HL-60 (cell line): ENCODE measurements around the gene TADA2B.

ENCODE experiments used
- DNase-seq, 2 experiments: peaks; one replicate each; pipeline ENCODE4 v3.0.0-alpha.2; 2010 to 2020; ENCODE audit warnings: low read depth in 1 of 2, low spot score in 1 of 2
- H3K27ac ChIP-seq: fragments of 250-450 bp; sonication (Bioruptor Pico); replicated peaks from 2 replicates; pipeline ENCODE4 v1.5.1; 2020; ENCODE audit warnings: mild to moderate bottlenecking, moderate library complexity
- H3K27me3 ChIP-seq: fragments of 250-450 bp; sonication (Bioruptor Pico); 2 replicates; pipeline ENCODE4 v1.5.1; 2021; ENCODE audit warnings: mild to moderate bottlenecking, moderate library complexity; ENCODE audit not compliant: insufficient read depth, poor library complexity, severe bottlenecking
- H3K4me3 ChIP-seq: replicated peaks from 2 replicates; pipeline ENCODE4 v1.5.1; 2011; ENCODE audit warnings: mild to moderate bottlenecking, control low read depth, low read length; ENCODE audit not compliant: insufficient read depth
- GABPA ChIP-seq: IDR thresholded peaks from 2 replicates; pipeline ENCODE4 v1.6.1; 2012; ENCODE audit warnings: low read depth
- POLR2AphosphoS5 ChIP-seq: IDR thresholded peaks from 2 replicates; pipeline ENCODE4 v1.6.1; 2012; ENCODE audit warnings: low read depth
- SPI1 ChIP-seq: IDR thresholded peaks from 2 replicates; pipeline ENCODE4 v1.6.1; 2012; ENCODE audit warnings: low read depth, mild to moderate bottlenecking, borderline replicate concordance
- TF ChIP-seq, protein P1 (sequence below): IDR thresholded peaks from 2 replicates; pipeline ENCODE4 v1.6.1; 2012; ENCODE audit warnings: low read depth; ENCODE audit not compliant: insufficient replicate concordance
- TF ChIP-seq, protein P2 (sequence below): IDR thresholded peaks from one replicate; pipeline ENCODE4 v1.5.1; 2011; ENCODE audit warnings: low read length, control low read depth, inconsistent platforms; ENCODE audit not compliant: insufficient read depth

The TADA2B gene

GRCh38 chr4:7003176-7003878 is 39.8 kb upstream of the TADA2B start:
- Histone ChIP-seq H3K4me3 (no peak overlapping the region), H3K27me3 (no peaks in the 10 kb centered on the region), H3K27ac (no peak overlapping the region)
- DNase-seq: no peak
- no peak for TF ChIP-seq GABPA
- TF ChIP-seq, protein P1, sequence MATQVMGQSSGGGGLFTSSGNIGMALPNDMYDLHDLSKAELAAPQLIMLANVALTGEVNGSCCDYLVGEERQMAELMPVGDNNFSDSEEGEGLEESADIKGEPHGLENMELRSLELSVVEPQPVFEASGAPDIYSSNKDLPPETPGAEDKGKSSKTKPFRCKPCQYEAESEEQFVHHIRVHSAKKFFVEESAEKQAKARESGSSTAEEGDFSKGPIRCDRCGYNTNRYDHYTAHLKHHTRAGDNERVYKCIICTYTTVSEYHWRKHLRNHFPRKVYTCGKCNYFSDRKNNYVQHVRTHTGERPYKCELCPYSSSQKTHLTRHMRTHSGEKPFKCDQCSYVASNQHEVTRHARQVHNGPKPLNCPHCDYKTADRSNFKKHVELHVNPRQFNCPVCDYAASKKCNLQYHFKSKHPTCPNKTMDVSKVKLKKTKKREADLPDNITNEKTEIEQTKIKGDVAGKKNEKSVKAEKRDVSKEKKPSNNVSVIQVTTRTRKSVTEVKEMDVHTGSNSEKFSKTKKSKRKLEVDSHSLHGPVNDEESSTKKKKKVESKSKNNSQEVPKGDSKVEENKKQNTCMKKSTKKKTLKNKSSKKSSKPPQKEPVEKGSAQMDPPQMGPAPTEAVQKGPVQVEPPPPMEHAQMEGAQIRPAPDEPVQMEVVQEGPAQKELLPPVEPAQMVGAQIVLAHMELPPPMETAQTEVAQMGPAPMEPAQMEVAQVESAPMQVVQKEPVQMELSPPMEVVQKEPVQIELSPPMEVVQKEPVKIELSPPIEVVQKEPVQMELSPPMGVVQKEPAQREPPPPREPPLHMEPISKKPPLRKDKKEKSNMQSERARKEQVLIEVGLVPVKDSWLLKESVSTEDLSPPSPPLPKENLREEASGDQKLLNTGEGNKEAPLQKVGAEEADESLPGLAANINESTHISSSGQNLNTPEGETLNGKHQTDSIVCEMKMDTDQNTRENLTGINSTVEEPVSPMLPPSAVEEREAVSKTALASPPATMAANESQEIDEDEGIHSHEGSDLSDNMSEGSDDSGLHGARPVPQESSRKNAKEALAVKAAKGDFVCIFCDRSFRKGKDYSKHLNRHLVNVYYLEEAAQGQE: no peak
- no peak for TF ChIP-seq SPI1
- TF ChIP-seq POLR2AphosphoS5: no peak
- TF ChIP-seq, protein P2, sequence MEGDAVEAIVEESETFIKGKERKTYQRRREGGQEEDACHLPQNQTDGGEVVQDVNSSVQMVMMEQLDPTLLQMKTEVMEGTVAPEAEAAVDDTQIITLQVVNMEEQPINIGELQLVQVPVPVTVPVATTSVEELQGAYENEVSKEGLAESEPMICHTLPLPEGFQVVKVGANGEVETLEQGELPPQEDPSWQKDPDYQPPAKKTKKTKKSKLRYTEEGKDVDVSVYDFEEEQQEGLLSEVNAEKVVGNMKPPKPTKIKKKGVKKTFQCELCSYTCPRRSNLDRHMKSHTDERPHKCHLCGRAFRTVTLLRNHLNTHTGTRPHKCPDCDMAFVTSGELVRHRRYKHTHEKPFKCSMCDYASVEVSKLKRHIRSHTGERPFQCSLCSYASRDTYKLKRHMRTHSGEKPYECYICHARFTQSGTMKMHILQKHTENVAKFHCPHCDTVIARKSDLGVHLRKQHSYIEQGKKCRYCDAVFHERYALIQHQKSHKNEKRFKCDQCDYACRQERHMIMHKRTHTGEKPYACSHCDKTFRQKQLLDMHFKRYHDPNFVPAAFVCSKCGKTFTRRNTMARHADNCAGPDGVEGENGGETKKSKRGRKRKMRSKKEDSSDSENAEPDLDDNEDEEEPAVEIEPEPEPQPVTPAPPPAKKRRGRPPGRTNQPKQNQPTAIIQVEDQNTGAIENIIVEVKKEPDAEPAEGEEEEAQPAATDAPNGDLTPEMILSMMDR: no peak

GRCh38 chr4:7003879-7004240 is 39.3 kb upstream of the TADA2B start:
- H3K27ac ChIP-seq: no peak overlapping the region
- no peak for DNase-seq
- TF ChIP-seq GABPA: no peak
- TF ChIP-seq SPI1: no peak
- TF ChIP-seq, protein P1: no peak
- TF ChIP-seq, protein P2: no peak
- TF ChIP-seq POLR2AphosphoS5: no peak
- no peak overlapping the region for H3K4me3 ChIP-seq
- H3K27me3 ChIP-seq: no peaks in the 10 kb centered on the region

DNA sequence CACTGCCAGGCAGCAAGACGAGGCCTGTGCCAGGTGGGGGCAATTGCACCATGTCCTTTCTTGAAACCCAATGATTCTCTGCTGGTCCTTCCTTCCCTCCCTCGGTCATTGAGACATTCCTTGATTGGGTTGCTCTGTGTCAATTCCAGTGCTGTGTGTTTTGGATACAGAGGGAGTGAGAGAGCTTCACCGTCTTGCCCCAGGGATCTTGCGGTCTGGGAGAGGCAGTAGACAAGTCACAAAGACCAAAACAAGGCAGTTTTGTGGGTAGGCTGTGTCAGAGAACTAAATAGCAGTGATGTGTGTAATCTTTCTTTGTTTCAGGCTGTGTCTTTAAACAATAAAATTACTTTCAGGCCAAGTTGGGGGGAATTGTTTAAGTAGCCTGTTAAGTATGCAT is 38.8 kb upstream of the TADA2B start:
- Histone ChIP-seq H3K4me3 (no peak overlapping the region), H3K27me3 (no peaks in the 10 kb centered on the region), H3K27ac (no peak overlapping the region)
- TF ChIP-seq GABPA: no peak
- no peak for TF ChIP-seq SPI1
- TF ChIP-seq, protein P2: no peak
- no peak for TF ChIP-seq POLR2AphosphoS5
- DNase-seq: no peak

GRCh38 chr4:7005571-7005970 is 37.6 kb upstream of the TADA2B start:
- DNase-seq: no peak
- TF ChIP-seq SPI1 (no peak), POLR2AphosphoS5 (no peak), GABPA (no peak)
- TF ChIP-seq, protein P2: no peak
- TF ChIP-seq, protein P1: no peak
- Histone ChIP-seq H3K27me3 (no peaks in the 10 kb centered on the region), H3K27ac (no peak overlapping the region), H3K4me3 (no peak overlapping the region)
